COR-L47 (cell line): ENCODE measurements around the gene MGAT3.
"Not testable (repeated sequence)": the region's sequence is repeated elsewhere in the genome, so short reads cannot be mapped to it uniquely, and the experiment has no call there.

Source experiments
- DNase-seq: peaks from one replicate; lab custom pipeline; 2025; lab: John Stamatoyannopoulos, UW

The MGAT3 gene

DNA sequence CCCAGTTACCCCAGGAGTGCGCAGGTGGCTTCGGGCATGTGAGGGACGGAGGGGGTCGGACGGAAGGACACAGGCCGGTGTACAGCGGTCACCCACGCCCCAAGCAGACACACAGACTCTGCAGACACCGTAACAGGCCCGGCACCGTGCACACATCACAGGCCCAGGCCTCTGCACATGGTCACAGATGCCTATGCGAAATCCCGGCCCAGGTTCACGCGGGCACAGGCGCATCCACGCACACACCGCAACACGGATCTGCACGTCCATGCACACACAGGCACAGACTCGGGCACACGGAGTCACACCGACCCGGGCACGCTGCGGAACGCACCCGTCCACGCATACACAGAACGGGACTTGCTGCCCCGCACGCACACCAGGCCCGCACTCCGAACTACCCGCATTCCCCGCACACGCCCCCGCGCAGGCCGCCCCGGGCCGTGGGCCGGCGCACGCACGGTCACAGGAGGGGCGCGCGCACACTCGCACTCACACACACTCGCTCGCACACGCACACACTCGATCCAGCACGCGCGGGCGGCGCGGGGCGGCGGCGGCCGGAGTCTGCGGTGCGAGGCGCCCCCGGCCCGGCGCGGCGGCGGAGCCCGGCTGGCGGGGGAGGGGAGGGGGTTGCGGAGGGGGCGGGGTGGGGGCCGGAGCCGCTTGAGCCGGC, at the start of gene MGAT3:
MGAT3 (plus strand) TSS at position 491 of the 676 bp plus-strand sequence. CDS start 30,336 bp downstream, outside the sequence.
- no peak for DNase-seq

- no peak for DNase-seq
Measured at GRCh38 chr22:39408173-39408572, 48.6 kb upstream of the MGAT3 start.

- DNase-seq, result no peak
Measured at GRCh38 chr22:39408807-39409206, 48.0 kb upstream of the MGAT3 start.

GRCh38 chr22:39409516-39410029, 47.2 kb upstream of the MGAT3 start:
- DNase-seq, result no peak

DNA sequence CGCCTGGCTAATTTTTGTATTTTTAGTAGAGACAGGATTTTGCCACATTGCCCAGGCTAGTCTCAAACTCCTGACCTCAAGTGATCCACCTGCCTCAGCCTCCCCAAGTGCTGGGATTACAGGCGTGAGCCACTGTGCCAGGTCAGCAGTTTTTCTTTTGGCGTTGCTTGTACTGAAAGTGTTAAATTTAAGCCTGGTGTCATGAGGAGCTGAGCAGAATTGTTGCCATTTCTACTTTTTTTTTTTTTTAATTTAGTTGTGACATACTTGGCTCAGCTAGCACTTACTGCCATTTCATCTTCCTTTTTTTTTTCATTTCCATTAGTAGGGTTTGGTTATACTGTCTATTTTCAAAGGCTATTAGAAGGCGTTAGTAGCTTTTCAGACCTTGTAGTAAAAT, 46.5 kb upstream of the MGAT3 start:
- no peak for DNase-seq

- DNase-seq, result not testable (repeated sequence)
Measured at GRCh38 chr22:39411828-39412365, 44.9 kb upstream of the MGAT3 start.

GRCh38 chr22:39413204-39413603, 43.6 kb upstream of the MGAT3 start:
- not testable (repeated sequence) for DNase-seq

GRCh38 chr22:39414377-39414776, 42.4 kb upstream of the MGAT3 start:
- DNase-seq, result no peak

DNA sequence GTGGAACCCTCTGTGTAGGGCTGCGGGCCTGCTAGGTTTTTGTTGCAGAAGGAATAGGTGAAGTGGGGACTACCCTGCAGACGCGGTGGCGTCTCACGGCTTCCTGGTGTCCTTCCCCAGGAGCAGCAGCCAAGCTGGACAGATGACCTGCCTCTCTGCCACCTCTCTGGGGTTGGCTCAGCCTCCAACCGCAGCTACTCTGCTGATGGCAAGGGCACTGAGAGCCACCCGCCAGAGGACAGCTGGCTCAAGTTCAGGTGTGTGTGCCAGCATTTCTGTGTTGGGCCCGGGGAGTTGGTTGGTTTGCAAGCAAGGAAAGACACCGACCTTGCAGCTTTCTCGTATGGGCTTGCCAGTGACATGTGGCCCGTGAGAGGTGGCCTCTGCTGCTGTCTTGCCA, 41.9 kb upstream of the MGAT3 start:
- no peak for DNase-seq

GRCh38 chr22:39415506-39415905, 41.3 kb upstream of the MGAT3 start:
- DNase-seq, result no peak

DNA sequence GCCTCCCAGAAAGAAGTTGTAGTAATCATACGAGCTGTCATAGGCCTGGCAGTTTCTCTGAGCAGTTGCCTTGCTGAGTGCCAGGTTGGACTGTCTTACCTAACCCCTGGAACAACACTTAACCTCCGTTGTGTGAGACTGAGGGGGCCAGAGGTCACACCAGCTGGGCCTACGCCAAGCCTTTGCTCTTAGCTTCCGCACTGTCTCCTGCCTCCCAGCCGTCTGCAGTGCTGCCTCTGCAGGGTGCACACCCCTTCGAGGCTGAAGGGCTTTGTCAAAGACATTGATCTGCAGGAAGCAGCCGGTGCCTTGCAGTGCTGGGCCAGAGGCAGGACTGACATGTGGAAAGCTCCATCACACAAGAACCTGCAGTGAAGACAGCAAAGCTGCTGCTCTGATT, 40.5 kb upstream of the MGAT3 start:
- no peak for DNase-seq

- DNase-seq, result no peak
Measured at GRCh38 chr22:39417641-39418040, 39.2 kb upstream of the MGAT3 start.

- no peak for DNase-seq
Measured at GRCh38 chr22:39418696-39419095, 38.1 kb upstream of the MGAT3 start.

GRCh38 chr22:39419096-39419495, 37.7 kb upstream of the MGAT3 start:
- DNase-seq, result no peak

GRCh38 chr22:39419911-39420310, 36.9 kb upstream of the MGAT3 start:
- DNase-seq, result no peak

- no peak for DNase-seq
Measured at GRCh38 chr22:39421691-39422090, 35.1 kb upstream of the MGAT3 start.

DNA sequence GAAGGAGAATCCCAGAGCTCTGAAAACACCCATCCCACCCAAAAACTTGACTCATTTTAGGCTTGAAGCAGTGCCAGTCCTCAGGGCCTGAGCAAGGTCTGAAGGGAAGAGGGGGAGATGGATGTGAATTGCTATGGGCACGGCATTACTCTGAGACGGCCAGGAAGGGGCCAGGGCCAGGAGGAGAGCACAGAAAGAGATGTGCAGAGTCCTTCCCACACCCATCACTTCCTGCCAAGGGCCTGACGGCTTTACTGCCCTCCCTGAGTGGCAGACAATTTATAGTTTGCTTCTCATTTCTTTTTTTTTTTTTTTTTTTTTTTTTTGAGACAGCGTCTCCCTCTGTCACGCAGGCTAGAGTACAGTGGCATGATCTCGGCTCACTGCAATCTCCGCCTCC, 34.7 kb upstream of the MGAT3 start:
- DNase-seq, result no peak

DNA sequence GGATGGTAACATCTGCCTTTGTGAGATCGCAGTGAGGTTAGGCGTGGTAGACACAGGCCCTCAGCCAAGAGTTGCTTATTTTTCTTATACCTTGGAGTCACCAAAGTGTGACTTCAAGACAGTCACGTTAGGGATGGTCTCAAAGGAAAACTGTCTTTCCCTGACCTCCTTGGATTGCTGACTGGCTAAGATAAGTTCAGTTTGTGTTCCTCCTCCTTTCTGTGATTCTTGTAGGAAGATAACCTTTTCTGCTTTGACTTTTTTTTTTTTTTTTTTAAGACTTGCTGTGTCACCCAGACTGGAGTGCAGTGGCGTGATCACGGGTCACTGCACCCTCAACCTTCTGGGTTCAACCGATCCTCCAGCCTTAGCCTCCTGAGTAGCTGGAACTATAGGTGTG, 34.1 kb upstream of the MGAT3 start:
- DNase-seq, result no peak

- no peak for DNase-seq
Measured at GRCh38 chr22:39423976-39424375, 32.8 kb upstream of the MGAT3 start.

DNA sequence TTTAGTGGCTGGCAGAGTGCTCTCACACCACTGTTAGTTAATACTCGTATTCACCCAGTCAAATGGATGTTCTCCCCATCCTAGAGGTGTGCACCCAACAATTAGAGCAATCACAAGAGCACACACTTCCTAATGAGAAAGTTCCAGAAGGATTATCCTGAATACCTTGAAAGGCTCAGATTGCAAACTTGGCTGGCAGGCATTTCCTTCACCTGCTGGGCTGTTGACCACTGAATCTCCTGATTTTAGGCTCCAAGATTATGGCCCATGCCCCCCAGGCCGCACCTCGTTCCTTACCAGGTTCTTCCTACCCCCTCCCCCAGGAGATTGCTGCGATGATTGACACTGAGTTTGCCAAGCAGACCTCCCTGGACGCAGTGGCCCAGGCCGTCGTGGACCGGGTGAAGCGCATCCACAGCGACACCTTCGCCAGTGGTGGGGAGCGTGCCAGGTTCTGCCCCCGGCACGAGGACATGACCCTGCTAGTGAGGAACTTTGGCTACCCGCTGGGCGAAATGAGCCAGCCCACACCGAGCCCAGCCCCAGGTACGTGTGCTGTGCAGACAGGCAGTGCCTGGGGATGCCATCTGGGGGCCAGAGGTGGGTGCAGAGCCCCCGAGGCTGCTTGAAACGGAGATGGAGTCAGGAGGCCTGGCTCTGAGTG, 30.3 kb upstream of the MGAT3 start:
- no peak for DNase-seq

DNA sequence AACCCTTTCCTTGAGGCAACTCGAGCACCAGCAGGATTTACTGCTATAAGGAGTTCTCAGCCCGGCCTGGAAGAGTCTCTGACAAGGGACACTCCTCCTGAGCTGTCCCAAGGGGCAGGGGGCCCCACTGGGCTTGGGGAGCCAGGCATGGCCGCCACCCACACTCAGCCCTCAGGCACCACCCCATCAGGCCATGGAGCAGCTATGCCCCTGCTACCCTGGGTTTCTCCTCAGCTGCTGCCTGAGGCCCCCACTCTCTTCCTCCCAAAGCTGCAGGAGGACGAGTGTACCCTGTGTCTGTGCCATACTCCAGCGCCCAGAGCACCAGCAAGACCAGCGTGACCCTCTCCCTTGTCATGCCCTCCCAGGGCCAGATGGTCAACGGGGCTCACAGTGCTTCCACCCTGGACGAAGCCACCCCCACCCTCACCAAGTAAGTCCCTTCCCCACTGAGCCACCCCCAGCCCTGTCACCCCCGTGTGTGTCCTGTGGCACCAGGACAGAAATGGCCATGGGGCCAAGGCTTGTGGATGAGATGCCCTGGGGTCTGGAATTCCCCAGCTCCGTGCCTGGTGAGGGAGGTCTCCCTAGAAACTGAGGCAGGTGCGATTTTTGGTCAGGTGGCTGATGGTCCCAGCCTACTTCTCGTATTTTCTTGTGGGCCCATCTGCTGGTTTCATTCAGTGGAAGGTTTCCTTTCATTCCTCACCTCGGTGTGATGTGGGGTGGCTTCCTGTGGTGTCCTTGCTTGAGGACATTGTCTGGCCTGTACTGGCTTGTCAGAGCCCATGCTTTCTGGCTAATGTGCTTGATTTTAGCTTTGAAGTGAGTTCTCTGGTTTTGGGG, 28.8 kb upstream of the MGAT3 start:
- DNase-seq, result no peak

GRCh38 chr22:39428597-39429071, 28.2 kb upstream of the MGAT3 start:
- peak; percentile 95 for DNase-seq
